Vagina (tissue), 2 donors: ENCODE results near the gene KCNMB2. TPM values are rescaled to one million over a fixed set of nuclear protein-coding genes. Genes with fewer than 3 reads are reported as not detected.

ENCODE experiments used
- DNase-seq, 2 donors: peaks; one replicate each; pipeline ENCODE4 v3.0.0-alpha.2; 2017; ENCODE audit errors: extremely low spot score in 2 of 2
- H3K27ac ChIP-seq: fragments of 200-600 bp; sonication (generic); one replicate; pipeline ENCODE4 v1.5.1; 2019
- H3K27me3 ChIP-seq: fragments of 200-600 bp; sonication (generic); one replicate; pipeline ENCODE4 v1.5.1; 2019
- H3K36me3 ChIP-seq, 2 donors: fragments of 200-600 bp; sonication (generic); one replicate each; pipeline ENCODE4 v1.5.1; 2017 to 2019
- H3K4me1 ChIP-seq: fragments of 200-600 bp; sonication (generic); one replicate; pipeline ENCODE4 v1.5.1; 2019
- H3K4me3 ChIP-seq, 2 donors: fragments of 200-600 bp; sonication (generic); 1 replicate in 1 of 2; 2 replicates in 1 of 2; pipeline ENCODE4 v1.5.1; 2016 to 2019
- H3K9me3 ChIP-seq: fragments of 200-600 bp; sonication (generic); one replicate; pipeline ENCODE4 v1.5.1; 2019
- CTCF ChIP-seq, 3 experiments: fragments of 450-650 bp in 2 of 3; fragments of 200-600 bp in 1 of 3; sonication (generic) in 1 of 3; IDR thresholded peaks; one replicate each; pipeline ENCODE4 v1.5.1; 2017 to 2019; ENCODE audit warnings: antibody characterized with exemption in 3 of 3, mild to moderate bottlenecking in 2 of 3, moderate library complexity in 2 of 3
- POLR2A ChIP-seq, 2 donors: fragments of 450-650 bp; IDR thresholded peaks; one replicate each; pipeline ENCODE4 v1.6.1; 2017; ENCODE audit warnings: antibody characterized with exemption in 2 of 2, mild to moderate bottlenecking in 2 of 2, moderate library complexity in 2 of 2
- POLR2AphosphoS5 ChIP-seq, 2 donors: sonication (generic); formaldehyde crosslinking; IDR thresholded peaks; one replicate each; pipeline ENCODE4 v1.9.0; 2017; ENCODE audit warnings: antibody characterized with exemption in 2 of 2, mild to moderate bottlenecking in 2 of 2, low read depth in 1 of 2; ENCODE audit not compliant: insufficient read depth in 1 of 2
- intact Hi-C: fragments of 100-400 bp; cut with DNase I; formaldehyde crosslinking; loops from one replicate; pipeline ENCODE4 v1.15.1; 2023
- total RNA-seq: library from RNA; depleted of rRNA; stranded (reverse); fragments of >200 nt; gene quantifications from one replicate; pipeline ENCODE4 v1.2.3, GENCODE V29; 2016

KCNMB2 gene
- total RNA-seq, 1 donor from 2014 or later = 1.5 TPM

- intact Hi-C loops = no loop called here
- DNase-seq = no peak
- Histone ChIP-seq H3K36me3 (no peaks in the 10 kb centered on the region), H3K4me3 (no peak overlapping the region), H3K27me3 (no peaks in the 10 kb centered on the region), H3K9me3 (no peaks in the 10 kb centered on the region), H3K4me1 (no peaks in the 10 kb centered on the region), H3K27ac (no peak overlapping the region)
- no peak for TF ChIP-seq CTCF (IDR thresholded peaks at IDR 0.05)
- TF ChIP-seq POLR2AphosphoS5 (IDR thresholded peaks at IDR 0.05; ENCODE audit: insufficient read depth in 1 of 2, low read depth in 1 of 2) = no peak
- no peak for TF ChIP-seq POLR2A (IDR thresholded peaks at IDR 0.05)
These were observed 332.4 kb downstream of the KCNMB2 start for GRCh38 chr3:178868681-178869080.

- no peaks in the 10 kb centered on the region for H3K4me1 ChIP-seq
- TF ChIP-seq POLR2A (IDR thresholded peaks at IDR 0.05) (no peak), POLR2AphosphoS5 (IDR thresholded peaks at IDR 0.05; ENCODE audit: insufficient read depth in 1 of 2, low read depth in 1 of 2) (no peak), CTCF (IDR thresholded peaks at IDR 0.05) (no peak)
- no peak overlapping the region for H3K27ac ChIP-seq
- H3K36me3 ChIP-seq = no peaks in the 10 kb centered on the region
- no peaks in the 10 kb centered on the region for H3K9me3 ChIP-seq
- H3K4me3 ChIP-seq = no peak overlapping the region
- H3K27me3 ChIP-seq = no peaks in the 10 kb centered on the region
- intact Hi-C loops = no loop called here
- DNase-seq = no peak
These were observed 333.8 kb downstream of the KCNMB2 start for GRCh38 chr3:178870085-178870484.

- H3K4me1 ChIP-seq = no peaks in the 10 kb centered on the region
- H3K27ac ChIP-seq = no peak overlapping the region
- intact Hi-C loops = no loop called here
- no peaks in the 10 kb centered on the region for H3K9me3 ChIP-seq
- H3K36me3 ChIP-seq = no peaks in the 10 kb centered on the region
- no peak overlapping the region for H3K4me3 ChIP-seq
- TF ChIP-seq POLR2AphosphoS5 (IDR thresholded peaks at IDR 0.05; ENCODE audit: insufficient read depth in 1 of 2, low read depth in 1 of 2) = no peak
- TF ChIP-seq POLR2A (IDR thresholded peaks at IDR 0.05) = no peak
- TF ChIP-seq CTCF (IDR thresholded peaks at IDR 0.05) = no peak
- no peaks in the 10 kb centered on the region for H3K27me3 ChIP-seq
- no peak for DNase-seq
These were observed 338.9 kb downstream of the KCNMB2 start for GRCh38 chr3:178875157-178875556.

GRCh38 chr3:178875836-178876235 lies 339.6 kb downstream of the KCNMB2 start:
- Histone ChIP-seq H3K4me1 (no peaks in the 10 kb centered on the region), H3K36me3 (no peaks in the 10 kb centered on the region), H3K27me3 (no peaks in the 10 kb centered on the region), H3K27ac (no peak overlapping the region), H3K9me3 (no peaks in the 10 kb centered on the region), H3K4me3 (no peak overlapping the region)
- intact Hi-C loops = no loop called here
- TF ChIP-seq POLR2AphosphoS5 (IDR thresholded peaks at IDR 0.05; ENCODE audit: insufficient read depth in 1 of 2, low read depth in 1 of 2) (no peak), CTCF (IDR thresholded peaks at IDR 0.05) (no peak), POLR2A (IDR thresholded peaks at IDR 0.05) (no peak)
- no peak for DNase-seq

GRCh38 chr3:178880274-178880673 lies 344.0 kb downstream of the KCNMB2 start:
- H3K4me3 ChIP-seq = no peak overlapping the region
- no peaks in the 10 kb centered on the region for H3K9me3 ChIP-seq

More at GRCh38 chr3:178880274-178880673, 344.0 kb downstream of the KCNMB2 start:
- H3K27me3 ChIP-seq = no peaks in the 10 kb centered on the region
- intact Hi-C loops = no loop called here
- no peaks in the 10 kb centered on the region for H3K36me3 ChIP-seq
- TF ChIP-seq POLR2AphosphoS5 (IDR thresholded peaks at IDR 0.05; ENCODE audit: insufficient read depth in 1 of 2, low read depth in 1 of 2) (no peak), CTCF (IDR thresholded peaks at IDR 0.05) (no peak), POLR2A (IDR thresholded peaks at IDR 0.05) (no peak)
- H3K27ac ChIP-seq = no peak overlapping the region
- H3K4me1 ChIP-seq = no peaks in the 10 kb centered on the region
- no peak for DNase-seq
